Lower leg skin (tissue), 4 donors: ENCODE data around the gene MAJIN. TPM values are rescaled to one million over a fixed set of nuclear protein-coding genes. Genes with fewer than 3 reads are reported as not detected.

Source experiments
- DNase-seq, 2 donors: peaks; one replicate each; pipeline ENCODE4 v3.0.0-alpha.2; 2019; ENCODE audit warnings: low spot score in 2 of 2
- H3K4me3 ChIP-seq: fragments of 200-600 bp; sonication (generic); 2 replicates; pipeline ENCODE4 v1.5.1; 2017; ENCODE audit warnings: mild to moderate bottlenecking, low read depth; ENCODE audit not compliant: poor library complexity, severe bottlenecking
- CTCF ChIP-seq, 3 donors: fragments of 450-650 bp; IDR thresholded peaks; one replicate each; pipeline ENCODE4 v1.5.1; 2016; ENCODE audit warnings: antibody characterized with exemption in 3 of 3, mild to moderate bottlenecking in 3 of 3, moderate library complexity in 2 of 3
- POLR2A ChIP-seq, 2 donors: fragments of 450-650 bp; IDR thresholded peaks; one replicate each; pipeline ENCODE4 v1.6.1; 2016 to 2017; ENCODE audit warnings: antibody characterized with exemption in 2 of 2, mild to moderate bottlenecking in 1 of 2, moderate library complexity in 1 of 2
- WGBS, 2 donors: methylation state at CpG; one replicate each; pipeline ENCODE4 v1.1.5; 2018; 5-methylcytosine and 5-hydroxymethylcytosine counted together
- intact Hi-C: fragments of 100-400 bp; cut with DNase I; formaldehyde crosslinking; loops from one replicate; pipeline ENCODE4 v1.15.0; 2023; ENCODE audit warnings: low total_unique reads
- total RNA-seq, 4 donors: library from RNA; depleted of rRNA; stranded (reverse); fragments of >200 nt; gene quantifications; one replicate each; pipeline ENCODE4 v1.1.0, GENCODE V29; 2016

MAJIN gene
- not detected for total RNA-seq

GRCh38 chr11:64971421-64972233, at the start of gene MAJIN:
MAJIN (minus strand) TSS chr11:64972108; CDS start chr11:64959405, 12,703 bp downstream.
- H3K4me3 ChIP-seq, result no peak within 1 kb of the TSS
- 27% methylated on average over 64 to 68 of the region's 69 CpGs for WGBS, 2 donors
- TF ChIP-seq CTCF (IDR thresholded peaks at IDR 0.05), result no peak
- no peak for TF ChIP-seq POLR2A (IDR thresholded peaks at IDR 0.05)
- intact Hi-C loops, result no loop called here
- DNase-seq, result peak; percentile 49 to 96

GRCh38 chr11:65021509-65021908, 49.6 kb upstream of the MAJIN start:
- intact Hi-C loops, result no loop called here
- WGBS, 2 donors, result 93 to 94% methylated on average over 11 of the region's 11 CpGs
- DNase-seq, result no peak
- no peak for TF ChIP-seq POLR2A (IDR thresholded peaks at IDR 0.05)
- no peak for TF ChIP-seq CTCF (IDR thresholded peaks at IDR 0.05)
- H3K4me3 ChIP-seq, result no peak overlapping the region

GRCh38 chr11:65021003-65021402, 49.1 kb upstream of the MAJIN start:
- intact Hi-C loops, result no loop called here
- no peak overlapping the region for H3K4me3 ChIP-seq
- 81 to 83% methylated on average over 3 of the region's 3 CpGs for WGBS, 2 donors
- DNase-seq, result no peak
- TF ChIP-seq POLR2A (IDR thresholded peaks at IDR 0.05), result no peak
- TF ChIP-seq CTCF (IDR thresholded peaks at IDR 0.05), result no peak

- no peak for DNase-seq
- intact Hi-C loops, result loop anchor here (10.0 kb wide), 1 partner anchor 65 kb away; the partner anchor contains the start of genes CDCA5 and ZFPL1
- TF ChIP-seq CTCF (IDR thresholded peaks at IDR 0.05), result no peak
- no peak for TF ChIP-seq POLR2A (IDR thresholded peaks at IDR 0.05)
- WGBS, 2 donors, result 84 to 87% methylated on average over 7 of the region's 7 CpGs
- no peak overlapping the region for H3K4me3 ChIP-seq
These were observed 47.9 kb upstream of the MAJIN start for GRCh38 chr11:65019824-65020223.

GRCh38 chr11:65017937-65018336, 46.0 kb upstream of the MAJIN start:
- WGBS, 2 donors, result 97 to 100% methylated on average over 6 of the region's 6 CpGs
- intact Hi-C loops, result loop anchor here (10.0 kb wide), 1 partner anchor 67 kb away; the partner anchor contains the start of genes CDCA5 and ZFPL1
- H3K4me3 ChIP-seq, result no peak overlapping the region
- TF ChIP-seq CTCF (IDR thresholded peaks at IDR 0.05) (no peak), POLR2A (IDR thresholded peaks at IDR 0.05) (no peak)
- DNase-seq, result no peak
